Fibroblast of lung (primary cell): ENCODE results near the gene EMX2. TPM values are rescaled to one million over a fixed set of nuclear protein-coding genes. Genes with fewer than 3 reads are reported as not detected.
A peak's percentile ranks its signal among the peaks of the same experiment; 100 is the strongest.

Source experiments
- DNase-seq, 2 donors: peaks; one replicate each; pipeline versions ENCODE4 v3.0.0 to v3.0.0-alpha.2; 2010; ENCODE audit warnings: low read depth in 2 of 2
- H2AFZ ChIP-seq: 2 replicates; pipeline ENCODE4 v1.5.1; 2012; ENCODE audit warnings: low read length, control low read depth, inconsistent platforms
- H3K27ac ChIP-seq: 2 replicates; pipeline ENCODE4 v1.5.1; 2011; ENCODE audit warnings: low read length, control low read depth; ENCODE audit not compliant: insufficient read depth
- H3K27me3 ChIP-seq: 2 replicates; pipeline ENCODE4 v1.5.1; 2011; ENCODE audit warnings: mild to moderate bottlenecking, low read length; ENCODE audit not compliant: control insufficient read depth, insufficient read depth
- H3K36me3 ChIP-seq: 2 replicates; pipeline ENCODE4 v1.5.1; 2011; ENCODE audit warnings: low read length; ENCODE audit not compliant: control insufficient read depth, insufficient read depth
- H3K4me1 ChIP-seq: 2 replicates; pipeline ENCODE4 v1.5.1; 2011; ENCODE audit warnings: low read length; ENCODE audit not compliant: control insufficient read depth, insufficient read depth; ENCODE audit errors: extremely low read depth
- H3K4me2 ChIP-seq: 2 replicates; pipeline ENCODE4 v1.5.1; 2011; ENCODE audit warnings: low read length, control low read depth; ENCODE audit not compliant: insufficient read depth; ENCODE audit errors: extremely low read depth
- H3K4me3 ChIP-seq, 4 experiments: fragments of 200-600 bp in 1 of 4; sonication (generic) in 1 of 4; replicated peaks in 1 of 4; 2 replicates each; pipeline ENCODE4 v1.5.1; 2011 to 2016; ENCODE audit warnings: low read length in 4 of 4, low read depth in 3 of 4, mild to moderate bottlenecking in 3 of 4, control low read depth in 2 of 4, inconsistent platforms in 1 of 4, mixed read lengths in 1 of 4; ENCODE audit not compliant: insufficient read depth in 1 of 4; ENCODE audit errors: control extremely low read depth in 1 of 4
- H3K79me2 ChIP-seq: 2 replicates; pipeline ENCODE4 v1.5.1; 2012; ENCODE audit warnings: mild to moderate bottlenecking, low read length, inconsistent platforms; ENCODE audit not compliant: control insufficient read depth, insufficient read depth
- H3K9ac ChIP-seq: 2 replicates; pipeline ENCODE4 v1.5.1; 2011; ENCODE audit warnings: mild to moderate bottlenecking, low read length, control low read depth; ENCODE audit not compliant: insufficient read depth
- H3K9me3 ChIP-seq: 2 replicates; pipeline ENCODE4 v1.5.1; 2012; ENCODE audit warnings: low read depth, low read length; ENCODE audit not compliant: control insufficient read depth, insufficient read depth
- H4K20me1 ChIP-seq: 2 replicates; pipeline ENCODE4 v1.5.1; 2011; ENCODE audit warnings: low read length; ENCODE audit not compliant: control insufficient read depth, insufficient read depth; ENCODE audit errors: extremely low read depth
- EZH2 ChIP-seq: IDR thresholded peaks from 2 replicates; pipeline ENCODE4 v1.5.1; 2012; ENCODE audit warnings: low read length, control low read depth, mild to moderate bottlenecking; ENCODE audit errors: missing control alignments
- polyA plus RNA-seq, 2 donors: library from polyadenylated mRNA; depleted of rRNA in 1 of 2; stranded (reverse) in 1 of 2; unstranded in 1 of 2; fragments of >200 nt; gene quantifications; 2 replicates each; pipeline ENCODE4 v1.2.1, GENCODE V29; 2011 to 2012; ENCODE audit warnings: missing spikeins in 1 of 2
- total RNA-seq: library from RNA; depleted of rRNA; stranded (reverse); fragments of >200 nt; gene quantifications from 2 replicates; pipeline ENCODE4 v1.2.1, GENCODE V29; 2014
- TF ChIP-seq, protein P1 (sequence below), 2 donors: IDR thresholded peaks in 1 of 2; conservative IDR thresholded peaks in 1 of 2; 1 replicate in 1 of 2; 2 replicates in 1 of 2; pipeline ENCODE4 v1.5.1; 2011 to 2012; ENCODE audit warnings: low read length in 2 of 2, control low read depth in 1 of 2, inconsistent platforms in 1 of 2, low read depth in 1 of 2, mild to moderate bottlenecking in 1 of 2

Gene EMX2
- total and polyA plus RNA-seq, 2 donors (not counting 1 experiment from before 2014, with no cell fraction given) = not detected

DNA sequence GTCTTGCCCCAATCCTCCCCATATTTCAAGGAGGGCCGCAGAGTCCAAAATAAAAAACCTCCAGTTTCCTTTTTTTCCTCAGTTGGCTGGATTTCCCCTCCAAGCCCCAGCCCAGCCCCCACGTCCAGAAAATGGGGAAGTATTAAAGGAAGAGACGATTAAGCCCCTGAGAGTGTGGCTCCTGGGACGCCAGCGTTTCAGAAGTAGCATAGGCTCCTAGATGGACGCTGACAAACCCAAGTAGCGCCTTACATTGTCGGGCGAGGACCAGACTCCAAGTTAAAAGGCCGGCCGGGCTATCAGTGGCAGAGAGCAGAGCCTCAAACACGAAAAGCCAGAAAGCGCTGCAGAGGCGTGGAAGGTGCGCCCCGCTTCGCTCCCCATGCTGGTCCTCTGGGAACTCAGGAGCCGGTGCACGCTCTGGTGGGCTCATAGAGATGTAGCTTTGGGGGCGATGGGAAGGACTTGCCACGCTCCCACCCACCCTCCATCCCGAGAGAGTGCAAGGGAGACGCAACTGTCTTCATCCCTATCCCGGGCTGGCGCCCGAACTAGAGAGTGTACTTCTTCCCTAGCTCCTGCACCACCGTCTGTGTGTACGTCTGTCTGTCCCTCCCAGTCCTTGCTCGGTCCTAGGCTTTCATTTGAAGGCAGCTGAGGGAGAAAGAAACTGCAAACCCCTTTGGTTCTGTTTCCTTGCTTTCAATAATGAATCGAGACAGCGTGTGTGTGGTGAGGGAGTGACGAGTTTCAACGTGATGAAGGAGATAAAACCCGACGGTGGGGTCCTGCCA, 6.3 kb upstream of the EMX2 start:
- Histone ChIP-seq H3K36me3 (no peaks in the 10 kb centered on the region), H3K27ac (no peak overlapping the region), H3K9ac (no peak overlapping the region), H3K4me1 (no peaks in the 10 kb centered on the region), H3K79me2 (no peaks in the 10 kb centered on the region), H4K20me1 (no peaks in the 10 kb centered on the region), H3K27me3 (peaks cover 80% of the 10 kb centered on the region), H3K4me3 (no peak overlapping the region), H3K9me3 (no peaks in the 10 kb centered on the region), H3K4me2 (no peak overlapping the region), H2AFZ (no peak overlapping the region)
- no peak for DNase-seq
- TF ChIP-seq, protein P1, sequence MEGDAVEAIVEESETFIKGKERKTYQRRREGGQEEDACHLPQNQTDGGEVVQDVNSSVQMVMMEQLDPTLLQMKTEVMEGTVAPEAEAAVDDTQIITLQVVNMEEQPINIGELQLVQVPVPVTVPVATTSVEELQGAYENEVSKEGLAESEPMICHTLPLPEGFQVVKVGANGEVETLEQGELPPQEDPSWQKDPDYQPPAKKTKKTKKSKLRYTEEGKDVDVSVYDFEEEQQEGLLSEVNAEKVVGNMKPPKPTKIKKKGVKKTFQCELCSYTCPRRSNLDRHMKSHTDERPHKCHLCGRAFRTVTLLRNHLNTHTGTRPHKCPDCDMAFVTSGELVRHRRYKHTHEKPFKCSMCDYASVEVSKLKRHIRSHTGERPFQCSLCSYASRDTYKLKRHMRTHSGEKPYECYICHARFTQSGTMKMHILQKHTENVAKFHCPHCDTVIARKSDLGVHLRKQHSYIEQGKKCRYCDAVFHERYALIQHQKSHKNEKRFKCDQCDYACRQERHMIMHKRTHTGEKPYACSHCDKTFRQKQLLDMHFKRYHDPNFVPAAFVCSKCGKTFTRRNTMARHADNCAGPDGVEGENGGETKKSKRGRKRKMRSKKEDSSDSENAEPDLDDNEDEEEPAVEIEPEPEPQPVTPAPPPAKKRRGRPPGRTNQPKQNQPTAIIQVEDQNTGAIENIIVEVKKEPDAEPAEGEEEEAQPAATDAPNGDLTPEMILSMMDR (conservative IDR thresholded peaks at IDR 0.05 in 1 of 2, IDR thresholded peaks at IDR 0.05 in 1 of 2; ENCODE audit: low read depth in 1 of 2, low read length in 2 of 2) = no peak
- TF ChIP-seq EZH2 = peak; percentile 57

DNA sequence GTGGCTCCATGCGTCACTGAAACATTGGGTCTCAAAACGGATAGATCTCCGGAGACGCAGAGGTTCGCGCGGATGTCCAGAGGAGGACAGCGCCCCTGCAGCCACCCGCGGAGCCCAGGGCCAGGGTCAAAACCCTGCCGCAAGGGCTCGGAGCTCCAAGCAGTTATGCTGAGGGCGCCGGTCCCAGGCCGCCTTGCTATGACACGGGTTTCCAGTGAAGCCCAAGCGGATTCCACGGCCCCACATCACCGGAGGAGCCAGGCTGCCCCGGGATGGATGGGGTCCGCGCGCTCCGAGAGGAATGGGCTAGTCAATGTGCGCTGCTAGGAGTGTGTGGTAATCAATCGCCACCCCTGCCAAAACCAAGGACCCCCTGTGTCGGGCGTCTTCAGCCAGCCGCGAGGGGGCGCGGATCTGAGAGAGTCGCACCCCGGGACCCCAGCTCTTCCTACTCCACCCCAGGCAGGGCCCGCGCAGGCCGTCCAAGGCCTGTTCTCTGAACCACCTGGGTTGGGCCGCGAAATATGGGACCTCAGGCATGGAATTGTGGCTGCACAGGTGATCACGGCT, 5.6 kb upstream of the EMX2 start:
- H3K27me3 ChIP-seq = peaks cover 78% of the 10 kb centered on the region

DNA sequence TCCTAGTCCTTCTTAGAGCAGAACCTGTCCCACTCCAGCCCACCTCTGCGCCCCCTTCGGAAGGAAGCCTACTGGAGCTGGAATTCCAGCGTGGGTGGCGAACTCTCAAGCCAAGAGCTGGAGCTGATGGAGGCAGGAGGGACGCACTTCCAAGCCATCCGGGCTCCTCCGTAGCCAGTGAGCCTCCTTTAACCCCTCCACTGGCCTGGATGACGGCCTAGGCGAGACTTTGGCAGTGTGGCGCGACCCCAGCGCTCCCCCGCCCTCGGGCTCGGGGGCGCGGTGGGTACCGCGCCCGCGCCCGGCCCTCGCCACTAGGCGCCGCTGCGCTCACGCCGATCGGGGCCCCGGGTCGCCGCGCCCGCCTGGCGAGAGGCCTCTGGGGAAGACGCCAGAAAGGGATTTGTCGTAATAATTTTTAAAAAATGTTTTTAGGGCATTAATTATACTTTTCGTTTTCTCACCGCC, 5.1 kb upstream of the EMX2 start:
- Histone ChIP-seq H3K27ac (no peak overlapping the region), H3K9me3 (no peaks in the 10 kb centered on the region), H3K9ac (no peak overlapping the region), H3K4me3 (no peak overlapping the region), H3K4me1 (no peaks in the 10 kb centered on the region), H3K36me3 (no peaks in the 10 kb centered on the region), H3K79me2 (no peaks in the 10 kb centered on the region), H2AFZ (no peak overlapping the region), H4K20me1 (no peaks in the 10 kb centered on the region), H3K27me3 (peaks cover 78% of the 10 kb centered on the region), H3K4me2 (no peak overlapping the region)
- peak in 1 of 2 donors; percentile 18 for DNase-seq
- TF ChIP-seq EZH2 = peak; percentile 53
- TF ChIP-seq, protein P1 (conservative IDR thresholded peaks at IDR 0.05 in 1 of 2, IDR thresholded peaks at IDR 0.05 in 1 of 2; ENCODE audit: low read depth in 1 of 2, low read length in 2 of 2) = peak in 1 of 2 donors; percentile 45

More for the DNA sequence above, 5.6 kb upstream of the EMX2 start:
- Histone ChIP-seq H3K36me3 (no peaks in the 10 kb centered on the region), H3K4me1 (no peaks in the 10 kb centered on the region), H3K27ac (no peak overlapping the region), H3K4me3 (no peak overlapping the region), H3K79me2 (no peaks in the 10 kb centered on the region), H2AFZ (no peak overlapping the region), H3K4me2 (no peak overlapping the region), H3K9ac (no peak overlapping the region), H4K20me1 (no peaks in the 10 kb centered on the region), H3K9me3 (no peaks in the 10 kb centered on the region)
- TF ChIP-seq, protein P1 (conservative IDR thresholded peaks at IDR 0.05 in 1 of 2, IDR thresholded peaks at IDR 0.05 in 1 of 2; ENCODE audit: low read depth in 1 of 2, low read length in 2 of 2) = no peak
- no peak for TF ChIP-seq EZH2
- DNase-seq = no peak
